Measurements from ENCODE around the gene OAF.
"Not testable (repeated sequence)": the region's sequence is repeated elsewhere in the genome, so short reads cannot be mapped to it uniquely, and the experiment has no call there.

Gene OAF

GRCh38 chr11:120174866-120175265 lies 36.0 kb upstream of the OAF start:
- Histone ChIP-seq H3K27me3 (ENCODE audit: insufficient read depth, low read length) (peaks cover 98% of the 10 kb centered on the region), H3K9ac (ENCODE audit: low read depth, low read length) (no peak overlapping the region), H3K4me1 (ENCODE audit: insufficient read depth, low read length) (no peaks in the 10 kb centered on the region), H3K4me3 (ENCODE audit: low read length) (no peak overlapping the region), H3K36me3 (ENCODE audit: insufficient read depth, low read depth, low read length) (no peaks in the 10 kb centered on the region), H3K9me3 (ENCODE audit: insufficient read depth, low read depth, low read length) (no peaks in the 10 kb centered on the region), H3K27ac (ENCODE audit: low read length) (no peak overlapping the region)

GRCh38 chr11:120178561-120179056 lies 32.2 kb upstream of the OAF start:
- Histone ChIP-seq H3K27ac (ENCODE audit: low read length) (no peak overlapping the region), H3K27me3 (ENCODE audit: insufficient read depth, low read length) (peaks cover 93% of the 10 kb centered on the region), H3K4me1 (ENCODE audit: insufficient read depth, low read length) (peaks cover 8% of the 10 kb centered on the region; the same call in 1 of the 2 replicates), H3K9ac (ENCODE audit: low read depth, low read length) (no peak overlapping the region), H3K9me3 (ENCODE audit: insufficient read depth, low read depth, low read length) (no peaks in the 10 kb centered on the region), H3K36me3 (ENCODE audit: insufficient read depth, low read depth, low read length) (no peaks in the 10 kb centered on the region), H3K4me3 (ENCODE audit: low read length) (no peak overlapping the region)

GRCh38 chr11:120179057-120179672 lies 31.7 kb upstream of the OAF start:
- peaks cover 8% of the 10 kb centered on the region; the same call in 1 of the 2 replicates for H3K4me1 ChIP-seq (ENCODE audit: insufficient read depth, low read length)
- no peak overlapping the region for H3K4me3 ChIP-seq (ENCODE audit: low read length)
- H3K27ac ChIP-seq (ENCODE audit: low read length): no peak overlapping the region
- no peak overlapping the region for H3K9ac ChIP-seq (ENCODE audit: low read depth, low read length)
- peaks cover 93% of the 10 kb centered on the region for H3K27me3 ChIP-seq (ENCODE audit: insufficient read depth, low read length)
- H3K9me3 ChIP-seq (ENCODE audit: insufficient read depth, low read depth, low read length): no peaks in the 10 kb centered on the region
- no peaks in the 10 kb centered on the region for H3K36me3 ChIP-seq (ENCODE audit: insufficient read depth, low read depth, low read length)

GRCh38 chr11:120180063-120180462 lies 30.8 kb upstream of the OAF start:
- not testable (repeated sequence) for H3K4me3 ChIP-seq (ENCODE audit: low read length); H3K4me1 ChIP-seq (ENCODE audit: insufficient read depth, low read length); H3K27ac ChIP-seq (ENCODE audit: low read length); H3K36me3 ChIP-seq (ENCODE audit: insufficient read depth, low read depth, low read length); H3K9ac ChIP-seq (ENCODE audit: low read depth, low read length); H3K9me3 ChIP-seq (ENCODE audit: insufficient read depth, low read depth, low read length)
- H3K27me3 ChIP-seq (ENCODE audit: insufficient read depth, low read length): peaks cover 92% of the 10 kb centered on the region

GRCh38 chr11:120180551-120181232 lies 30.1 kb upstream of the OAF start:
- Histone ChIP-seq H3K27ac (ENCODE audit: low read length) (no peak overlapping the region), H3K36me3 (ENCODE audit: insufficient read depth, low read depth, low read length) (no peaks in the 10 kb centered on the region), H3K9me3 (ENCODE audit: insufficient read depth, low read depth, low read length) (no peaks in the 10 kb centered on the region), H3K4me3 (ENCODE audit: low read length) (no peak overlapping the region), H3K27me3 (ENCODE audit: insufficient read depth, low read length) (peaks cover 86% of the 10 kb centered on the region), H3K9ac (ENCODE audit: low read depth, low read length) (no peak overlapping the region), H3K4me1 (ENCODE audit: insufficient read depth, low read length) (peaks cover 8% of the 10 kb centered on the region; the same call in 1 of the 2 replicates)

- Histone ChIP-seq H3K9ac (ENCODE audit: low read depth, low read length) (no peak overlapping the region), H3K4me1 (ENCODE audit: insufficient read depth, low read length) (peaks cover 8% of the 10 kb centered on the region; the same call in 1 of the 2 replicates), H3K9me3 (ENCODE audit: insufficient read depth, low read depth, low read length) (no peaks in the 10 kb centered on the region), H3K27me3 (ENCODE audit: insufficient read depth, low read length) (peaks cover 78% of the 10 kb centered on the region), H3K4me3 (ENCODE audit: low read length) (no peak overlapping the region), H3K27ac (ENCODE audit: low read length) (no peak overlapping the region), H3K36me3 (ENCODE audit: insufficient read depth, low read depth, low read length) (no peaks in the 10 kb centered on the region)
These were observed 29.4 kb upstream of the OAF start for GRCh38 chr11:120181376-120181975.

GRCh38 chr11:120182372-120182771 lies 28.5 kb upstream of the OAF start:
- no peak overlapping the region for H3K9ac ChIP-seq (ENCODE audit: low read depth, low read length)
- H3K27me3 ChIP-seq (ENCODE audit: insufficient read depth, low read length): peaks cover 69% of the 10 kb centered on the region
- no peaks in the 10 kb centered on the region for H3K9me3 ChIP-seq (ENCODE audit: insufficient read depth, low read depth, low read length)
- H3K27ac ChIP-seq (ENCODE audit: low read length): no peak overlapping the region
- no peak overlapping the region for H3K4me3 ChIP-seq (ENCODE audit: low read length)
- no peaks in the 10 kb centered on the region for H3K36me3 ChIP-seq (ENCODE audit: insufficient read depth, low read depth, low read length)
- peaks cover 8% of the 10 kb centered on the region; the same call in 1 of the 2 replicates for H3K4me1 ChIP-seq (ENCODE audit: insufficient read depth, low read length)

- peaks cover 13% of the 10 kb centered on the region; the same call in 1 of the 2 replicates for H3K4me1 ChIP-seq (ENCODE audit: insufficient read depth, low read length)
- H3K27ac ChIP-seq (ENCODE audit: low read length): no peak overlapping the region
- peaks cover 63% of the 10 kb centered on the region for H3K27me3 ChIP-seq (ENCODE audit: insufficient read depth, low read length)
- H3K36me3 ChIP-seq (ENCODE audit: insufficient read depth, low read depth, low read length): no peaks in the 10 kb centered on the region
- H3K9ac ChIP-seq (ENCODE audit: low read depth, low read length): no peak overlapping the region
- H3K4me3 ChIP-seq (ENCODE audit: low read length): no peak overlapping the region
- no peaks in the 10 kb centered on the region for H3K9me3 ChIP-seq (ENCODE audit: insufficient read depth, low read depth, low read length)
These were observed 27.9 kb upstream of the OAF start for GRCh38 chr11:120182790-120183491.

- Histone ChIP-seq H3K4me3 (ENCODE audit: low read length) (no peak overlapping the region), H3K27ac (ENCODE audit: low read length) (no peak overlapping the region), H3K27me3 (ENCODE audit: insufficient read depth, low read length) (peaks cover 56% of the 10 kb centered on the region), H3K9me3 (ENCODE audit: insufficient read depth, low read depth, low read length) (no peaks in the 10 kb centered on the region), H3K9ac (ENCODE audit: low read depth, low read length) (no peak overlapping the region), H3K4me1 (ENCODE audit: insufficient read depth, low read length) (peaks cover 13% of the 10 kb centered on the region; the same call in 1 of the 2 replicates), H3K36me3 (ENCODE audit: insufficient read depth, low read depth, low read length) (no peaks in the 10 kb centered on the region)
These were observed 27.1 kb upstream of the OAF start for GRCh38 chr11:120183701-120184141.

- Histone ChIP-seq H3K4me1 (ENCODE audit: insufficient read depth, low read length) (peaks cover 13% of the 10 kb centered on the region; the same call in 1 of the 2 replicates), H3K27ac (ENCODE audit: low read length) (no peak overlapping the region), H3K9me3 (ENCODE audit: insufficient read depth, low read depth, low read length) (no peaks in the 10 kb centered on the region; the same call in 1 of the 2 replicates), H3K36me3 (ENCODE audit: insufficient read depth, low read depth, low read length) (no peaks in the 10 kb centered on the region), H3K4me3 (ENCODE audit: low read length) (no peak overlapping the region), H3K9ac (ENCODE audit: low read depth, low read length) (no peak overlapping the region), H3K27me3 (ENCODE audit: insufficient read depth, low read length) (peaks cover 48% of the 10 kb centered on the region)
These were observed 26.4 kb upstream of the OAF start for GRCh38 chr11:120184371-120184945.
